H9 (cell line): ENCODE results near the gene TNPO3. TPM values are rescaled to one million over a fixed set of nuclear protein-coding genes. Genes with fewer than 3 reads are reported as not detected.

Experiments used
- DNase-seq: peaks from one replicate; pipeline ENCODE4 v3.0.0-alpha.2; 2017
- H2AFZ ChIP-seq: one replicate; pipeline ENCODE4 v1.6.1; 2013; ENCODE audit warnings: mild to moderate bottlenecking, low read length, control low read depth, moderate library complexity
- H2AK5ac ChIP-seq: 2 replicates; pipeline ENCODE4 v1.6.1; 2013; ENCODE audit warnings: low read length, control low read depth, mixed read lengths; ENCODE audit not compliant: insufficient read length
- H2BK120ac ChIP-seq: one replicate; pipeline ENCODE4 v1.6.1; 2013; ENCODE audit warnings: low read depth, mild to moderate bottlenecking, low read length, control low read depth, inconsistent platforms; ENCODE audit not compliant: poor library complexity, severe bottlenecking
- H2BK12ac ChIP-seq: 2 replicates; pipeline ENCODE4 v1.6.1; 2013; ENCODE audit warnings: low read length, control low read depth, mixed read lengths, low read depth; ENCODE audit not compliant: insufficient read length
- H2BK15ac ChIP-seq: 2 replicates; pipeline ENCODE4 v1.6.1; 2013; ENCODE audit warnings: low read depth, low read length, control low read depth
- H2BK20ac ChIP-seq: one replicate; pipeline ENCODE4 v1.6.1; 2013; ENCODE audit warnings: low read depth, mild to moderate bottlenecking, low read length, control low read depth, inconsistent platforms; ENCODE audit not compliant: poor library complexity, severe bottlenecking
- H2BK5ac ChIP-seq: 2 replicates; pipeline ENCODE4 v1.6.1; 2013; ENCODE audit warnings: low read length, control low read depth, mixed read lengths; ENCODE audit not compliant: insufficient read length
- H3K14ac ChIP-seq: 2 replicates; pipeline ENCODE4 v1.6.1; 2013; ENCODE audit warnings: low read length, control low read depth; ENCODE audit not compliant: insufficient read depth
- H3K18ac ChIP-seq: 2 replicates; pipeline ENCODE4 v1.6.1; 2013; ENCODE audit warnings: low read depth, mild to moderate bottlenecking, mixed read lengths, low read length, control low read depth; ENCODE audit not compliant: insufficient read length
- H3K23ac ChIP-seq: 2 replicates; pipeline ENCODE4 v1.6.1; 2013; ENCODE audit warnings: low read length, control low read depth, mixed read lengths, low read depth; ENCODE audit not compliant: insufficient read length
- H3K23me2 ChIP-seq: 2 replicates; pipeline ENCODE4 v1.6.1; 2013; ENCODE audit warnings: low read depth, mild to moderate bottlenecking, mixed read lengths, low read length, control low read depth; ENCODE audit not compliant: insufficient read length, poor library complexity, severe bottlenecking
- H3K27ac ChIP-seq: 2 replicates; pipeline ENCODE4 v1.5.1; 2013; ENCODE audit warnings: low read length, control low read depth, mixed read lengths, low read depth; ENCODE audit not compliant: insufficient read length
- H3K27me3 ChIP-seq: 2 replicates; pipeline ENCODE4 v1.6.1; 2013; ENCODE audit warnings: low read length, control low read depth, inconsistent platforms; ENCODE audit not compliant: insufficient read depth
- H3K4ac ChIP-seq: 2 replicates; pipeline ENCODE4 v1.6.1; 2013; ENCODE audit warnings: low read depth, mild to moderate bottlenecking, control low read depth, inconsistent platforms, low read length, moderate library complexity
- H3K4me1 ChIP-seq: 2 replicates; pipeline ENCODE4 v1.6.1; 2013; ENCODE audit warnings: low read length, control low read depth, inconsistent platforms; ENCODE audit not compliant: insufficient read depth
- H3K4me2 ChIP-seq: 2 replicates; pipeline ENCODE4 v1.6.1; 2013; ENCODE audit warnings: low read length, control low read depth, mixed read lengths; ENCODE audit not compliant: insufficient read length, insufficient read depth
- H3K56ac ChIP-seq: 2 replicates; pipeline ENCODE4 v1.6.1; 2013; ENCODE audit warnings: low read depth, mild to moderate bottlenecking, mixed read lengths, low read length, control low read depth; ENCODE audit not compliant: insufficient read length
- H3K79me1 ChIP-seq: 2 replicates; pipeline ENCODE4 v1.6.1; 2013; ENCODE audit warnings: low read depth, mild to moderate bottlenecking, moderate library complexity, low read length, control low read depth, inconsistent platforms; ENCODE audit not compliant: insufficient read depth, poor library complexity, severe bottlenecking
- H3K79me2 ChIP-seq: 2 replicates; pipeline ENCODE4 v1.6.1; 2013; ENCODE audit warnings: low read length, control low read depth, inconsistent platforms; ENCODE audit not compliant: insufficient read depth
- H3K9ac ChIP-seq: 2 replicates; pipeline ENCODE4 v1.6.1; 2013; ENCODE audit warnings: low read length, control low read depth, mixed read lengths; ENCODE audit not compliant: insufficient read length; ENCODE audit errors: extremely low read depth
- H3K9me3 ChIP-seq: one replicate; pipeline ENCODE4 v1.6.1; 2013; ENCODE audit warnings: low read depth, low read length, inconsistent platforms; ENCODE audit not compliant: control insufficient read depth
- H3T11ph ChIP-seq: one replicate; pipeline ENCODE4 v1.6.1; 2013; ENCODE audit warnings: mild to moderate bottlenecking, low read length, control low read depth, inconsistent platforms
- H4K20me1 ChIP-seq: one replicate; pipeline ENCODE4 v1.6.1; 2013; ENCODE audit not compliant: control insufficient read depth, insufficient read length, insufficient read depth
- H4K5ac ChIP-seq: 2 replicates; pipeline ENCODE4 v1.6.1; 2013; ENCODE audit warnings: low read depth, mild to moderate bottlenecking, mixed read lengths, low read length, control low read depth; ENCODE audit not compliant: insufficient read length
- H4K8ac ChIP-seq: replicated peaks from 2 replicates; pipeline ENCODE4 v1.6.1; 2013; ENCODE audit warnings: low read length, control low read depth, mixed read lengths, low read depth; ENCODE audit not compliant: insufficient read length
- H4K91ac ChIP-seq: 2 replicates; pipeline ENCODE4 v1.6.1; 2013; ENCODE audit warnings: low read depth, mild to moderate bottlenecking, moderate library complexity, mixed read lengths, low read length, control low read depth; ENCODE audit not compliant: insufficient read length
- H3K27ac Mint-ChIP-seq, 3 experiments: 2 replicates in 2 of 3; 3 replicates in 1 of 3; pipeline ENCODE4 v1.8.0; 2020 to 2021; ENCODE audit warnings: mixed read lengths in 3 of 3, mild to moderate bottlenecking in 1 of 3, moderate library complexity in 1 of 3
- H3K27me3 Mint-ChIP-seq: 2 replicates; pipeline ENCODE4 v1.8.0; 2021; ENCODE audit warnings: low read depth, mild to moderate bottlenecking, moderate library complexity, mixed read lengths
- H3K36me3 Mint-ChIP-seq, 3 experiments: 2 replicates in 2 of 3; 3 replicates in 1 of 3; pipeline ENCODE4 v1.8.0; 2020 to 2021; ENCODE audit warnings: low read depth in 3 of 3, mixed read lengths in 3 of 3; ENCODE audit not compliant: insufficient read depth in 1 of 3
- H3K4me1 Mint-ChIP-seq, 2 experiments: 2 replicates each; pipeline ENCODE4 v1.8.0; 2020; ENCODE audit warnings: mixed read lengths in 2 of 2
- H3K4me3 Mint-ChIP-seq, 2 experiments: 2 replicates in 1 of 2; 3 replicates in 1 of 2; pipeline ENCODE4 v1.8.0; 2020 to 2021; ENCODE audit warnings: mild to moderate bottlenecking in 2 of 2, mixed read lengths in 2 of 2, moderate library complexity in 1 of 2
- H3K9me3 Mint-ChIP-seq, 2 experiments: 2 replicates in 1 of 2; 3 replicates in 1 of 2; pipeline ENCODE4 v1.8.0; 2020; ENCODE audit warnings: mild to moderate bottlenecking in 2 of 2, mixed read lengths in 2 of 2, moderate library complexity in 1 of 2
- CTCF ChIP-seq: fragments of 200-600 bp; sonication (generic); conservative IDR thresholded peaks from 3 replicates; pipeline ENCODE4 v1.8.0; 2021; ENCODE audit warnings: antibody characterized with exemption, mild to moderate bottlenecking
- WGBS: extraction: QIAGEN DNeasy Blood & Tissue Kit; methylation state at CpG from one replicate; pipeline ENCODE4 v1.1.7; 2013; ENCODE audit warnings: missing lambda C conversion rate, low lambda C conversion rate, mixed read lengths; ENCODE audit not compliant: insufficient read length; ENCODE audit errors: extremely low coverage; 5-methylcytosine and 5-hydroxymethylcytosine counted together
- total RNA-seq: library from RNA; stranded (reverse); gene quantifications from 2 replicates; pipeline ENCODE4 v1.2.1, GENCODE V29; 2021

TNPO3 gene
- total RNA-seq, 1 experiment from 2014 or later: 90.1 TPM

- Histone ChIP-seq H2BK20ac (no peak overlapping the region), H2AFZ (no peak overlapping the region), H4K91ac (no peak overlapping the region), H3K14ac (no peak overlapping the region), H4K20me1 (no peaks in the 10 kb centered on the region), H3K4me2 (no peak overlapping the region), H3K18ac (no peak overlapping the region), H2BK5ac (no peak overlapping the region), H4K5ac (no peak overlapping the region), H3K79me1 (no peaks in the 10 kb centered on the region), H2BK120ac (no peak overlapping the region), H4K8ac (no peak overlapping the region), H3K23me2 (peaks cover 12% of the 10 kb centered on the region), H3K23ac (no peak overlapping the region), H3K56ac (no peak overlapping the region), H3K27me3 (no peaks in the 10 kb centered on the region), H2AK5ac (no peak overlapping the region), H2BK12ac (no peak overlapping the region), H3K4me1 (peaks cover 5% of the 10 kb centered on the region; the same call in 1 of the 2 replicates), H3T11ph (no peak overlapping the region), H3K9ac (no peak overlapping the region), H3K27ac (no peak overlapping the region), H3K79me2 (no peaks in the 10 kb centered on the region), H3K9me3 (no peaks in the 10 kb centered on the region), H3K4ac (no peak overlapping the region), H2BK15ac (no peak overlapping the region)
- Mint-ChIP-seq H3K4me1 (peaks cover 25 to 27% of the 10 kb centered on the region in 2 experiments), H3K27ac (no peak overlapping the region), H3K9me3 (peaks cover 0 to 2% of the 10 kb centered on the region in 2 experiments; a peak in 1 of 5 replicates), H3K36me3 (peaks cover 0 to 13% (median 5%) of the 10 kb centered on the region in 3 experiments; a peak in 5 of 7 replicates), H3K27me3 (peaks cover 22% of the 10 kb centered on the region), H3K4me3 (no peak overlapping the region)
- no peak for TF ChIP-seq CTCF
- no CpG with 5 or more reads among the region's 19 CpGs for WGBS
- DNase-seq: peak; percentile 24
These were observed 147.9 kb downstream of the TNPO3 start for GRCh38 chr7:128906766-128907559.
